ENCODE data around the gene KRT79.
"Not testable (repeated sequence)": the region's sequence is repeated elsewhere in the genome, so short reads cannot be mapped to it uniquely, and the experiment has no call there.

The KRT79 gene

DNA sequence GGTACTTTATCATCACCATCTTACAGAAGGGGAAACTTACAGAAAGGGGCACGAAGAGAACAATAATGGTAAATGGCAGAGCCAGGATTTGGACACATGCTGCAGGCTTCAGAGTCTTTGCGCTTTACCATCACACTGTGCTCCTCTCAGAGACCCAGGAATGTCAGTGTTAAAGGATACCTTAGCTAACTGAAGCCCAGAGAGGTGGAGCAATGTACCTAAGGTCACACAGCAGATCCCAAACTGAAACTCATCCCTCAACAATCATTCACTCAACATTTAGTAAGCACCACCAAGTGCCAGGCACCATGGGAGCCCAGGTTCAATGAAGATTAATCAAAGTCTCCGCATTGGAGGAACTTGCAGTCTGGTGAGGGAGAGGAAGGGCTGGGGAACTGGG is 22.7 kb upstream of the KRT79 start:
- no peaks in the 10 kb centered on the region for H3K27me3 ChIP-seq (ENCODE audit: insufficient read depth, low read length)
- H3K4me3 ChIP-seq (ENCODE audit: low read length): no peak overlapping the region
- no peaks in the 10 kb centered on the region for H3K4me1 ChIP-seq (ENCODE audit: insufficient read depth, low read length)
- 94% methylated on average over 3 of the region's 3 CpGs for WGBS
- H3K9me3 ChIP-seq (ENCODE audit: insufficient read depth, low read depth, low read length): no peaks in the 10 kb centered on the region
- no peak overlapping the region for H3K9ac ChIP-seq (ENCODE audit: low read depth, low read length)
- no peak overlapping the region for H3K27ac ChIP-seq (ENCODE audit: low read depth, low read length)
- no peaks in the 10 kb centered on the region for H3K36me3 ChIP-seq (ENCODE audit: insufficient read depth, low read length)

DNA sequence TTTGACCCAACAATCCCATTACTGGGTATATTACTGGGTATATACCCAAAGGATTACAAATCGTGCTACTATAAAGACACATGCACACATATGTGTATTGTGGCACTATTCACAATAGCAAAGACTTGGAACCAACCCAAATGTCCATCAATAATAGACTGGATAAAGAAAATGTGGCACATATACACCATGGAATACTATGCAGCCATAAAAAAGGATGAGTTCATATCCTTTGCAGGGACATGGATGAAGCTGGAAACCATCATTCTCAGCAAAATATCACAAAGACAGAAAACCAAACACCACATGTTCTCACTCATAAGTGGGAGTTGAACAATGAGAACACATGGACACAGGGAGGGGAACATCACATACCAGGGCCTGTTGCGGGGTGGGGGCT is 22.0 kb upstream of the KRT79 start:
- H3K9me3 ChIP-seq (ENCODE audit: insufficient read depth, low read depth, low read length); H3K27me3 ChIP-seq (ENCODE audit: insufficient read depth, low read length); H3K4me3 ChIP-seq (ENCODE audit: low read length); H3K36me3 ChIP-seq (ENCODE audit: insufficient read depth, low read length); H3K9ac ChIP-seq (ENCODE audit: low read depth, low read length); H3K4me1 ChIP-seq (ENCODE audit: insufficient read depth, low read length); H3K27ac ChIP-seq (ENCODE audit: low read depth, low read length): not testable (repeated sequence)
- 88% methylated on average over 1 of the region's 2 CpGs for WGBS

DNA sequence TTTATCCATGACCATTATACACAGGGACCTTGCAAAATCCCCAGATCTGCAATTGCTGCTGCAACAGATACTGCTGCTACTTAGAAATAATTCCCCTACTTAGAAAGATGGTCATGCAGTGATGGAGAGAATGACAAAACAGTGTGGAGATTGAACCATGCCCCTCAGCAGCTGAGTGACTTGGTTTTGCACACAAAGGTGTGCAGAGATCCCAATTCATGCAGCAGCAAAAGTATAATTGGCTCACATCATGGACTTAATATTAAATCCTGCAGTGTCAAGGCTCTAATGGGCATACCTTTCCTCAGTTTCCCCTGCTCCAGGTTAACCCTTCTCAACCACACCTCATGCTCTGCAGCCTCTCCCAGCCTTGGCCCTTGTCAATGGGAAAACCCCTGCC is 17.7 kb upstream of the KRT79 start:
- Histone ChIP-seq H3K4me1 (ENCODE audit: insufficient read depth, low read length) (no peaks in the 10 kb centered on the region), H3K27me3 (ENCODE audit: insufficient read depth, low read length) (no peaks in the 10 kb centered on the region), H3K9me3 (ENCODE audit: insufficient read depth, low read depth, low read length) (no peaks in the 10 kb centered on the region), H3K36me3 (ENCODE audit: insufficient read depth, low read length) (no peaks in the 10 kb centered on the region), H3K4me3 (ENCODE audit: low read length) (no peak overlapping the region), H3K27ac (ENCODE audit: low read depth, low read length) (no peak overlapping the region), H3K9ac (ENCODE audit: low read depth, low read length) (no peak overlapping the region)

DNA sequence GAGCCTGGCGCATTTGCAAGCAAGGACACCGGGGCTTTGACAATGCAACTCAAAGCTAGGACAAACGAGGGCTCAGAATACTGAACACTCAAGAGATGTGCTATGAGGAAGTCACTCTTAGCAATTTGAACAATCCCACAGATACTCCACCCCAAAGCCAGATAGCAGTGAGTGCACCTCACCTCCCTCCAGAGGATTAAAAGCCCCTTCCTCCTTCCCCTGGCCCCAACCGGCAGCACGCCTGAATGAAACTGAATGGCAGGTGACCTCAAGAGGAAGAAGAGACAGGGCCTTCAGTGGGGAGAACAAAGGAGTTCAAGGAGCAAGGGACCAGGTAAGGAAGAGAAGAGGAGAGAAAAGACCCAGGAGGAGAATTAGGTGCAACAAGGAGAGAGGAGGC is 16.6 kb upstream of the KRT79 start:
- Histone ChIP-seq H3K27me3 (ENCODE audit: insufficient read depth, low read length) (no peaks in the 10 kb centered on the region), H3K9me3 (ENCODE audit: insufficient read depth, low read depth, low read length) (no peaks in the 10 kb centered on the region), H3K36me3 (ENCODE audit: insufficient read depth, low read length) (no peaks in the 10 kb centered on the region), H3K4me1 (ENCODE audit: insufficient read depth, low read length) (no peaks in the 10 kb centered on the region), H3K9ac (ENCODE audit: low read depth, low read length) (no peak overlapping the region), H3K4me3 (ENCODE audit: low read length) (no peak overlapping the region), H3K27ac (ENCODE audit: low read depth, low read length) (no peak overlapping the region)
- WGBS: 87% methylated on average over 5 of the region's 5 CpGs

DNA sequence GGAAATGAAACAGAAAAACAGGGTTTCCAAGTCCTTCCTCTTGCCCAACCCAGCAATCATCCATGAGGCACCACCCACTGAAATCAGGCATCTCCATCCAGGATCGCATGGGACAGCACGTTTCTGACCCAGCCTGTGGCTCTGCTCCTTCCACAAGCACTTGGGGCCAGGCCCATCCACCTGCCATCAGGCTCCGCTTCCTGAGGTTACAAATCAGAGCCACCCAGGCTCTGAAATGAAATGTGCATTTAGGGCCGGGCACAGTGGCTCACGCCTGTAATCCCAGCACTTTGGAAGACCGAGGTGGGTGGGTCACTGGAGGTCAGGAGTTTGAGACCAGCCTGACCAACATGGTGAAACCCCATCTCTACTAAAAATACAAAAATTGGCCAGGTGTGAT is 15.4 kb upstream of the KRT79 start:
- Histone ChIP-seq H3K4me1 (ENCODE audit: insufficient read depth, low read length) (no peaks in the 10 kb centered on the region), H3K27me3 (ENCODE audit: insufficient read depth, low read length) (no peaks in the 10 kb centered on the region), H3K27ac (ENCODE audit: low read depth, low read length) (no peak overlapping the region), H3K9ac (ENCODE audit: low read depth, low read length) (no peak overlapping the region), H3K4me3 (ENCODE audit: low read length) (no peak overlapping the region), H3K36me3 (ENCODE audit: insufficient read depth, low read length) (no peaks in the 10 kb centered on the region), H3K9me3 (ENCODE audit: insufficient read depth, low read depth, low read length) (no peaks in the 10 kb centered on the region)
- 94% methylated on average over 6 of the region's 6 CpGs for WGBS

DNA sequence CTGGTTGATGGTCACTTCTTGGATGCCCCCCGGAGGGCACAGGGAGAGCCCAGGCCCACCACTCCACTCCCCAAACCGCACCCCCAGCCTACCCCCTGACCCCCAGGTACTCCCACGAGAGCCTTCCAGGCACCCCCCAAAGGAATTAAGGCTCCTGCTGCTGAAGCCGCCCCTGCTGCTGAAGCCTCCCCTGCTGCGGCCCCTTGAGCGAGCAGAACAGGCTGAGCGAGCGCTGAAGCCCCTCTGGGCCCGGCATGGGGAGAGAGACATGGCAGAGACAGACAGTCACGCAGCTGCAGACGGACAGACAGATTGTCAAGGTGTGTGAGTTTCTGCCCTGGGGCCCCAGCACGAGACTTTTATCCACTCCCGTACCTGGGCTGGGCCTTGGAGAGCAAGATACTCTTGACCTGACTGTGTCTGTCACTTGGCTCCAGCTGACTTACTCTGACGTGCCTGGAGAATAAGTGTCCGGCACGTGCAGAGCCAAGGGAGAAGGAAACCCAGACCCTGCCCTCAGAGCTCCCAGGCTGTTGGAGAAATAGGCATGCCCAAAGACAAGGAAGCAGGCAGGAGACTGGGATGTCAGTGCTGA is 14.6 kb upstream of the KRT79 start, which contains the start of gene KRT78:
KRT78 (minus strand) TSS at position 334 of the 595 bp plus-strand sequence; CDS start at position 270, 64 bp downstream.
- Histone ChIP-seq H3K4me1 (ENCODE audit: insufficient read depth, low read length) (no peaks in the 10 kb centered on the region), H3K27me3 (ENCODE audit: insufficient read depth, low read length) (no peaks in the 10 kb centered on the region), H3K4me3 (ENCODE audit: low read length) (no peak within 1 kb of the TSS), H3K9ac (ENCODE audit: low read depth, low read length) (no peak within 1 kb of the TSS), H3K27ac (ENCODE audit: low read depth, low read length) (no peak within 1 kb of the TSS), H3K9me3 (ENCODE audit: insufficient read depth, low read depth, low read length) (no peaks in the 10 kb centered on the region), H3K36me3 (ENCODE audit: insufficient read depth, low read length) (no peaks in the 10 kb centered on the region)
- whole genome bisulfite sequencing: 93% methylated on average over 15 of the region's 16 CpGs

DNA sequence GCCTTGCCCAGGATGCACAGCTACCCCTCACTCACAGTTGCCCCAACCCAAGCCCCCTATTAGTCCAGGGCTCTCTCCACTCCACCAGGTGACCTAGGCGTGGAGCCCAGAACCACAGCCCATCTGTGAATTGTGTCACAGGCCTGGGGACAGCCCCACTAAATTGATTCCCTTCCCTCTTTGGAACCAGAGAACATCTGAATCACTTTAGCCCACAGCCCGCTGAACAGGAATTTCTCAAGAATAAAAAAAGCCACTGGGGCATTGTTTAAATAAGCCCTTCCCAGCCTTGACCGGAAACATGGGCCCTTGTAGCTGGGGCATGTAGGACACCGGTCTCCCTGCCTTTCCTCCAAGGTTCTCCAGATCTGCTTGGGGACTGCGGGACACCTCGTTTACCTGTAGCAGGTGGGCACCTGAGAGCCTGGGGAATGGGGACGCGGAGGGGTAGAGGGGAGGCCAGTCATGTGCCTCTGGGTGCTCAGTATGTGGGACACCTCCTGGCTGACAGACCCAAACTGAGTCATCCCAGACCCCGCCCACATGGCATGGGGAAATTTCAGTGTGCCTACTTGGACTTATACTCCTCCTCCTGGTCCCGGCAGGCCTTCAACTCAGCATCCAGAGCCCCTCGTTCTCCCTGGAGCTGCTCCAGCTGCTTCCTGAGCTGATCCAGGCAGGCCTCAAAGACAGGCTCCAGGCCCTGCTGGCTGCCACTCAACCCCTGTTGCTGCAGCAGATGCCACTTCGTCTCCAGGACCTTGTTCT is 13.4 kb upstream of the KRT79 start:
- H3K36me3 ChIP-seq (ENCODE audit: insufficient read depth, low read length): no peaks in the 10 kb centered on the region
- no peak overlapping the region for H3K4me3 ChIP-seq (ENCODE audit: low read length)
- H3K4me1 ChIP-seq (ENCODE audit: insufficient read depth, low read length): no peaks in the 10 kb centered on the region
- H3K9ac ChIP-seq (ENCODE audit: low read depth, low read length): no peak overlapping the region
- H3K27ac ChIP-seq (ENCODE audit: low read depth, low read length): no peak overlapping the region
- no peaks in the 10 kb centered on the region for H3K9me3 ChIP-seq (ENCODE audit: insufficient read depth, low read depth, low read length)
- no peaks in the 10 kb centered on the region; the same call in 1 of the 2 replicates for H3K27me3 ChIP-seq (ENCODE audit: insufficient read depth, low read length)
- 91% methylated on average over 12 of the region's 12 CpGs for WGBS

DNA sequence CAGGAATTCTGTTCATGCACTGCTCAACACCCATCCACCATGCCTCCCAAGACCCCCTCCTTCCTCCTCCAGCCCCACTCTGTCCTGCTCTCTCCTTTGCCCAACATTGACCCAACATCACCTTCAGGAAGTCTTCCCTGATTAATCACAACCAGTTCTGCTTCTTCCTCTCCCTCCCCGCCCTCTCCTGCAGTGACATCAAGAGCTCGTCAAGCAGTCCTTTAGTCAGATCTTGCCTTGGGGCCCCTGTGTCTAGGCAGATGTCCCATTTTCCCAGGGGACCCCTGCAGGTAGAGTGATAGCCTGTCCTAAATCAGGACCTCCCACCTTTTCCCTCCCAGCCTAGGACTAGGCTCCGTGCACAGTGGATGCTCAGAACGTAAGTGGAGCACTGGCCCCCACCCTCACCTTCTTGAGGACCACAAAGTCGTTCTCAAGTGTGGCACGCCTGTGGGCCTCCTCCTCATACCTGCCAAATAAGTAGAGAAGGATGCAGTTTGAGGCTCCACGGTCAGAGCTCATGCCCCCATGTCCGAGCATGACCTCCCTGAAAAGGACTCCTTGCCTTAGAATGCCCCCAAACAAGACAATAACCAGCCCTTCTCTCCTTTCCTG is 12.4 kb upstream of the KRT79 start:
- H3K27me3 ChIP-seq (ENCODE audit: insufficient read depth, low read length): no peaks in the 10 kb centered on the region; the same call in 1 of the 2 replicates
- no peaks in the 10 kb centered on the region for H3K36me3 ChIP-seq (ENCODE audit: insufficient read depth, low read length)
- no peak overlapping the region for H3K27ac ChIP-seq (ENCODE audit: low read depth, low read length)
- WGBS: 84% methylated on average over 8 of the region's 8 CpGs
- no peaks in the 10 kb centered on the region for H3K9me3 ChIP-seq (ENCODE audit: insufficient read depth, low read depth, low read length)
- no peaks in the 10 kb centered on the region for H3K4me1 ChIP-seq (ENCODE audit: insufficient read depth, low read length)
- H3K9ac ChIP-seq (ENCODE audit: low read depth, low read length): no peak overlapping the region
- H3K4me3 ChIP-seq (ENCODE audit: low read length): no peak overlapping the region

DNA sequence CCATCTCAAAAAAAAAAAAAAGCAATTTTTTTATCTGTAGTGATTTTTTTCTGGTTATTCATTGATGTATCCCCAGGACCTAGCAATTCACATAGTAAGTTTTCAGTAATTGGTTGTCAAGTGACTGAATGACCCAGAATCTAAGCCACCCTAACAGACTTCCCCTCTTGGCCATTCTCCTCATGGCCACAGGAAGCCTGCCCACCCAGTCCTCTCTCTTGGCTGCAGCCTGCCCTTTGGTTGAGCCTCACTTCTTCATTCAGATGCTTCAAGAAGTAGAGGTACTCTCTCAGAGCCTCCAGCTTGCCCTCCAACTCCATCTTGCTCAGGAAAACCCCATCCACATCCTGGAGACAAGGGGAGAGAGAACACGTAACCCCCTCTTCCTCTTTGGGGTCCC is 11.8 kb upstream of the KRT79 start:
- H3K27me3 ChIP-seq (ENCODE audit: insufficient read depth, low read length): no peaks in the 10 kb centered on the region; the same call in 1 of the 2 replicates
- 96% methylated on average over 1 of the region's 1 CpG for WGBS
- no peak overlapping the region for H3K9ac ChIP-seq (ENCODE audit: low read depth, low read length)
- H3K4me3 ChIP-seq (ENCODE audit: low read length): no peak overlapping the region
- H3K36me3 ChIP-seq (ENCODE audit: insufficient read depth, low read length): no peaks in the 10 kb centered on the region
- no peaks in the 10 kb centered on the region for H3K4me1 ChIP-seq (ENCODE audit: insufficient read depth, low read length)
- H3K9me3 ChIP-seq (ENCODE audit: insufficient read depth, low read depth, low read length): no peaks in the 10 kb centered on the region
- H3K27ac ChIP-seq (ENCODE audit: low read depth, low read length): no peak overlapping the region

DNA sequence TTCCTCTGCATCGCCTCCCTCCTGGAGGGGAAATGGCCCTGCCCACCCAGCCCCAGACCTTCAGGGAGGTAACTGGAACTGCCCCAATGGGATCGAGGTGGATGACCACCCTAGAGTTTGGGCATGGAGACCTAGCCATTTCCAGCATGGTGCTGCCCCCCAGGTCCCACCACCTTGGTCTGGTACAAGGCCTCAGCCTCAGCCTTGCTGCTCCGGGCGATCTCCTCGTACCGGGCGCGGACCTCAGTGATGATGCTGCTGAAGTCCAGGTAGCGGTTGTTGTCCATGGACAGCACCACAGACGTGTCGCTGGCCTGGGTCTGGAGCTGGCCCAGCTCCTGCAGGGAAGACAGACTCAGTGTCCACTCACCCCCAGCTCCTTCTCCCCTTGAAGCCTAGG is 10.3 kb upstream of the KRT79 start:
- no peak overlapping the region for H3K9ac ChIP-seq (ENCODE audit: low read depth, low read length)
- H3K27ac ChIP-seq (ENCODE audit: low read depth, low read length): no peak overlapping the region
- WGBS: 92% methylated on average over 11 of the region's 11 CpGs

DNA sequence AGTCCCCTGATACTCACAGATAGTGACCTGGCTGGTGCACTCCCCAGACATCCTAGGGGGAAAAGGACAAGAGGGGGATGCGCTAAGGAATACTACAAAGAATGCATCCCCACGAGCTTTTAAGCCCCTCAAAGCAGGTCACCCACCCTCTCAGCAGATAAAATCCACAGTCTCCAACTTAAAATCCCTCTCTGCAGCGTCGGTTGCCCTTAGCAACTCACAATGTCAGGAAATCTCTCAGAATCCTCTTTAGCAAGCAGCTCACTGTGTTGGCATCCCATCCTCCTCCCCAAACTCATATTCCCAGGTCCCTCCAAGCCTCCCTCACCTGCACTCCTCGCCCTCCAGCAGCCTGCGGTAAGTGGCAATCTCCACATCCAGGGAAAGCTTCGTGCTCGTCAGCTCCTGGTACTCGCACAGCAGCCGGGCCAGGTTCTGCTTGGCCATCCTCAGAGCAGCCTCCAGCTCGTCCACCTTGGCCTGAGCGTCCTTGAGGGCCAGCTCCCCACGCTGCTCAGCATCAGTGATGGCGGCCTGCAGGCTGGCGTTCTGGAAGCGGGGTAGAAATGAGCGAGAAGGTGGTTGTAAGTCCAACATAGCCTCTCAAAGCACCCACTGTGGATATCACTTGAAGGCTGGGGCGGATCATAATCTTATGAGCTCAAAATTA is 5.5 kb upstream of the KRT79 start:
- no peaks in the 10 kb centered on the region for H3K36me3 ChIP-seq (ENCODE audit: insufficient read depth, low read length)
- H3K27ac ChIP-seq (ENCODE audit: low read depth, low read length): no peak overlapping the region
- no peaks in the 10 kb centered on the region; the same call in 1 of the 2 replicates for H3K27me3 ChIP-seq (ENCODE audit: insufficient read depth, low read length)
- no peak overlapping the region for H3K4me3 ChIP-seq (ENCODE audit: low read length)
- 90% methylated on average over 18 of the region's 18 CpGs for WGBS
- H3K9ac ChIP-seq (ENCODE audit: low read depth, low read length): no peak overlapping the region
- no peaks in the 10 kb centered on the region for H3K4me1 ChIP-seq (ENCODE audit: insufficient read depth, low read length)
- no peaks in the 10 kb centered on the region for H3K9me3 ChIP-seq (ENCODE audit: insufficient read depth, low read depth, low read length)

More for the DNA sequence above, 10.3 kb upstream of the KRT79 start:
- Histone ChIP-seq H3K4me3 (ENCODE audit: low read length) (no peak overlapping the region), H3K36me3 (ENCODE audit: insufficient read depth, low read length) (no peaks in the 10 kb centered on the region), H3K9me3 (ENCODE audit: insufficient read depth, low read depth, low read length) (no peaks in the 10 kb centered on the region), H3K27me3 (ENCODE audit: insufficient read depth, low read length) (no peaks in the 10 kb centered on the region; the same call in 1 of the 2 replicates), H3K4me1 (ENCODE audit: insufficient read depth, low read length) (no peaks in the 10 kb centered on the region)
